HG03520 (cell line): ENCODE results near the gene EIF1.
"Not testable (repeated sequence)": the region's sequence is repeated elsewhere in the genome, so short reads cannot be mapped to it uniquely, and the experiment has no call there.

Experiments
- ATAC-seq: cut with Tn5 transposase; IDR thresholded peaks from one replicate; pipeline ENCODE4 v1.9.1; 2021; ENCODE audit warnings: mild to moderate bottlenecking, moderate library complexity; ENCODE audit not compliant: unreplicated experiment

Gene EIF1

GRCh38 chr17:41697122-41697962 lies 8.7 kb downstream of the EIF1 start:
- no peak for ATAC-seq

GRCh38 chr17:41700843-41701242 lies 12.2 kb downstream of the EIF1 start:
- not testable (repeated sequence) for ATAC-seq

- ATAC-seq, result no peak
Observed at GRCh38 chr17:41702712-41703111, 14.0 kb downstream of the EIF1 start.

GRCh38 chr17:41705271-41705991 lies 16.7 kb downstream of the EIF1 start:
- ATAC-seq, result no peak

- no peak for ATAC-seq
Observed at GRCh38 chr17:41707803-41708669, 19.4 kb downstream of the EIF1 start.

GRCh38 chr17:41710472-41711090 lies 21.9 kb downstream of the EIF1 start:
- no peak for ATAC-seq

- no peak for ATAC-seq
Observed at GRCh38 chr17:41711669-41712400, 23.1 kb downstream of the EIF1 start, which contains the start of gene GAST. Gene GAST (plus strand): TSS chr17:41712331. CDS start chr17:41715437, 3,106 bp downstream.

- no peak for ATAC-seq
Observed at GRCh38 chr17:41717408-41718286, 29.0 kb downstream of the EIF1 start.

GRCh38 chr17:41718287-41718645 lies 29.6 kb downstream of the EIF1 start:
- ATAC-seq, result no peak

- ATAC-seq, result no peak
Observed at GRCh38 chr17:41722231-41722630, 33.5 kb downstream of the EIF1 start.

- no peak for ATAC-seq
Observed at GRCh38 chr17:41723801-41724475, 35.3 kb downstream of the EIF1 start.

- no peak for ATAC-seq
Observed at GRCh38 chr17:41724476-41725050, 35.9 kb downstream of the EIF1 start.

- no peak for ATAC-seq
Observed at GRCh38 chr17:41725134-41725533, 36.4 kb downstream of the EIF1 start.

- no peak for ATAC-seq
Observed at GRCh38 chr17:41728056-41728455, 39.4 kb downstream of the EIF1 start.

- no peak for ATAC-seq
Observed at GRCh38 chr17:41730479-41730878, 41.8 kb downstream of the EIF1 start.

- ATAC-seq, result no peak
Observed at GRCh38 chr17:41731836-41732235, 43.2 kb downstream of the EIF1 start.

- ATAC-seq, result no peak
Observed at GRCh38 chr17:41733348-41734138, 44.9 kb downstream of the EIF1 start.
